Ascending aorta (tissue), 2 donors: ENCODE results near the gene MAPK4. TPM values are rescaled to one million over a fixed set of nuclear protein-coding genes. Genes with fewer than 3 reads are reported as not detected.
"Not testable (repeated sequence)": the region's sequence is repeated elsewhere in the genome, so short reads cannot be mapped to it uniquely, and the experiment has no call there.

Experiments
- DNase-seq, 2 donors: peaks; one replicate each; pipeline ENCODE4 v3.0.0-alpha.2; 2019; ENCODE audit warnings: low spot score in 2 of 2
- H3K27ac ChIP-seq, 2 donors: fragments of 200-600 bp; sonication (generic); one replicate each; pipeline ENCODE4 v1.5.1; 2016 to 2017; ENCODE audit warnings: mild to moderate bottlenecking in 1 of 2
- H3K27me3 ChIP-seq: fragments of 200-600 bp; sonication (generic); one replicate; pipeline ENCODE4 v1.5.1; 2017
- H3K36me3 ChIP-seq, 2 donors: fragments of 200-600 bp; sonication (generic); one replicate each; pipeline ENCODE4 v1.5.1; 2016
- H3K4me1 ChIP-seq, 2 donors: fragments of 200-600 bp; sonication (generic); one replicate each; pipeline ENCODE4 v1.5.1; 2016 to 2017; ENCODE audit warnings: mild to moderate bottlenecking in 1 of 2
- H3K4me3 ChIP-seq, 2 donors: fragments of 200-600 bp; sonication (generic); one replicate each; pipeline ENCODE4 v1.5.1; 2016 to 2017; ENCODE audit warnings: mild to moderate bottlenecking in 1 of 2
- H3K9me3 ChIP-seq, 2 donors: fragments of 200-600 bp; sonication (generic); one replicate each; pipeline ENCODE4 v1.5.1; 2016
- CTCF ChIP-seq, 3 experiments: fragments of 200-600 bp in 2 of 3; fragments of 450-650 bp in 1 of 3; sonication (generic) in 2 of 3; IDR thresholded peaks; one replicate each; pipeline ENCODE4 v1.5.1; 2016 to 2019; ENCODE audit warnings: antibody characterized with exemption in 3 of 3, mild to moderate bottlenecking in 1 of 3, moderate library complexity in 1 of 3
- intact Hi-C: fragments of 100-400 bp; cut with DNase I; formaldehyde crosslinking; loops from one replicate; pipeline ENCODE4 v1.15.1; 2023
- total RNA-seq: library from RNA; depleted of rRNA; stranded (reverse); fragments of >200 nt; gene quantifications from one replicate; pipeline ENCODE4 v1.1.0, GENCODE V29; 2016

MAPK4 gene
- total RNA-seq, 1 donor from 2014 or later, result 1.2 TPM

- no peak for TF ChIP-seq CTCF (IDR thresholded peaks at IDR 0.05)
- H3K36me3 ChIP-seq, result no peaks in the 10 kb centered on the region
- H3K27me3 ChIP-seq, result no peaks in the 10 kb centered on the region
- intact Hi-C loops, result no loop called here
- H3K4me1 ChIP-seq, result no peaks in the 10 kb centered on the region
- no peak overlapping the region for H3K27ac ChIP-seq
- peaks cover 0 to 8% of the 10 kb centered on the region in 2 donors for H3K9me3 ChIP-seq
- DNase-seq, result no peak
- no peak overlapping the region for H3K4me3 ChIP-seq
Measured at GRCh38 chr18:50594012-50594411, 34.1 kb downstream of the MAPK4 start.

DNA sequence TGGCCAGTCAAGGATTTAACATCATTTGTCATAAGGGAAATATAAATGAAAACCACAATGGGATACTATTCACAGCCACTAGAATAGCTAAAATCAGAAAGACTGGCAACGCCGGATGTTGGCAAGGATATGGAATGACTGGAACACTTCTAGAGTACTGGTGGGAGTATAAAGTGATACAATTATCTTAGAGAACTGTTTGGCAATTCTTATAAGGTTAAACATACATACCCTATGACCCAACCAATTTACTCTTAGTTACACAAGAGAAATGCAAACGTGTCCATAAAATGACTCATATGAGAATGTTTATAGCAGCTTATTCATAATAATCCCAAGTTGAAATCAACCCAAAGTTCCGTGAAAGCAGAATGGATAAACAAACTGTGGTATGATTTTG lies 35.1 kb downstream of the MAPK4 start:
- Histone ChIP-seq H3K4me3 (no peak overlapping the region), H3K27ac (no peak overlapping the region), H3K9me3 (peaks cover 0 to 8% of the 10 kb centered on the region in 2 donors), H3K4me1 (no peaks in the 10 kb centered on the region), H3K27me3 (no peaks in the 10 kb centered on the region), H3K36me3 (no peaks in the 10 kb centered on the region)
- intact Hi-C loops, result no loop called here
- TF ChIP-seq CTCF (IDR thresholded peaks at IDR 0.05), result no peak
- no peak for DNase-seq

DNA sequence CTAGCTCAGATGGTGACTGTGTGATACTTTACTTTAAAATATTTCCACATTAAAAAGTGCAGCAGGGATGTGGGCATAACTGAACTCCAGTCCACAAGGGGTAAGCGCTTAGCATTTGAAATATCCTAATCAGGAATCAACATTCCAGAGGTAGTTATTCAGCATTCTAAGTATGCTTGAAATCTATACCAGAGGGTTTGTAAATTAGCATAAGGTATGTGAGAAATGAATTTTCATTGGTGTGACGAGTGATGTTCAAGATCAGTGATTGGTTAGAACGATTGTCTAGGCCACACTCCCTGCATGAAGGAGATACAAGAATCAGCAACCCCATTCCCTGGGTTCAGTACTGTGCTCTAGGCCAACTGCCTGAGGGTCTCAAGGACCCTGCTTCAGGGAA lies 42.6 kb downstream of the MAPK4 start:
- Histone ChIP-seq H3K9me3 (no peaks in the 10 kb centered on the region), H3K4me1 (no peaks in the 10 kb centered on the region), H3K27me3 (no peaks in the 10 kb centered on the region), H3K27ac (no peak overlapping the region), H3K4me3 (no peak overlapping the region), H3K36me3 (no peaks in the 10 kb centered on the region)
- TF ChIP-seq CTCF (IDR thresholded peaks at IDR 0.05), result no peak
- no peak for DNase-seq
- intact Hi-C loops, result no loop called here

- TF ChIP-seq CTCF (IDR thresholded peaks at IDR 0.05), result no peak
- intact Hi-C loops, result no loop called here
- DNase-seq, result no peak
- H3K4me1 ChIP-seq, result no peaks in the 10 kb centered on the region
- H3K27me3 ChIP-seq, result no peaks in the 10 kb centered on the region
- H3K9me3 ChIP-seq, result no peaks in the 10 kb centered on the region
- no peak overlapping the region for H3K27ac ChIP-seq
- no peak overlapping the region for H3K4me3 ChIP-seq
- H3K36me3 ChIP-seq, result no peaks in the 10 kb centered on the region
Measured at GRCh38 chr18:50606609-50607008, 46.7 kb downstream of the MAPK4 start.

GRCh38 chr18:50607378-50607926 lies 47.6 kb downstream of the MAPK4 start:
- H3K27ac ChIP-seq, result no peak overlapping the region
- no peaks in the 10 kb centered on the region for H3K4me1 ChIP-seq
- no peak overlapping the region for H3K4me3 ChIP-seq
- no peak for TF ChIP-seq CTCF (IDR thresholded peaks at IDR 0.05)
- DNase-seq, result no peak
- intact Hi-C loops, result no loop called here
- no peaks in the 10 kb centered on the region for H3K36me3 ChIP-seq
- no peaks in the 10 kb centered on the region for H3K27me3 ChIP-seq
- H3K9me3 ChIP-seq, result no peaks in the 10 kb centered on the region

GRCh38 chr18:50609171-50609570 lies 49.3 kb downstream of the MAPK4 start:
- H3K4me1 ChIP-seq, H3K27ac ChIP-seq, DNase-seq, intact Hi-C loops, H3K9me3 ChIP-seq, H3K27me3 ChIP-seq, H3K36me3 ChIP-seq, H3K4me3 ChIP-seq: not testable (repeated sequence)
